ENCODE measurements around the gene HEYL.

HEYL gene

DNA sequence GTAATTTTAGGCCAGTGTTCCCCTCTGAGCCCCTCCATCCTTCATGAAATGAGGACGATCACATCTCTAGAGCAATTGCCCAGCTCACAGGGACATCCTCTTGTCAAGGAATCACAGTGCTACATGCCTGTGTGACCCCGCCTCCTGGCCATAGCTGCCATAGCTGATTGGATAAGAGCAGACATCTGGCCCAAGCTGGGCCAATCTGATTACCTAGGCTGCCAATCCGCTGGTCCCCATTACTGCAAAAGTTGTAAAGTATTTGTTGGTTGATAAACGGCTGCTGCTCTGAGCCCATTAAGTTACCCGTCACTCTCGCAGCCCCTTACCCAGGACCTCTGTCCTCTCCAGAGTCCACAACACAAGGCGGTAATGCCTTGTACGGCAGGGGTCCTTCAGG, 24.1 kb upstream of the HEYL start:
- no peak for DNase-seq

DNA sequence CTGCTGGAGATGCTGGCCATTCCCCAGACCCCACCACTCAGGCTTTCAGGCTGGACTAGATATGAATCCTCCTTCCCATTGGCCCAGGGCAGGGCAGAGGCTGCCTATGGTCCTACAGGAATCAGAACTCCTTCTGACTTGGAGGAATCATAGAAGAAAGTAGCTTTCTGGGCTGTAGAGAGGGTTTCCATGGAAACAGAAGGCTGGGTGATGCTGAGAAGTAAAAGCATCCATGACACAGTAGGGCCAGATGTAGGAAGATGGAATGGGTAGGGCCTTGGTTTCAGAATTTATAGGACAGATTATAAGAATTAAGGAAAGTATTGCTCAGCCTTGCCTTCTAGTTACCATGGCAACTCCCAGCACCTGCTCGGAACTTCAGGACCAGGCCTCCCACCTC, 23.4 kb upstream of the HEYL start:
- no peak for DNase-seq

DNA sequence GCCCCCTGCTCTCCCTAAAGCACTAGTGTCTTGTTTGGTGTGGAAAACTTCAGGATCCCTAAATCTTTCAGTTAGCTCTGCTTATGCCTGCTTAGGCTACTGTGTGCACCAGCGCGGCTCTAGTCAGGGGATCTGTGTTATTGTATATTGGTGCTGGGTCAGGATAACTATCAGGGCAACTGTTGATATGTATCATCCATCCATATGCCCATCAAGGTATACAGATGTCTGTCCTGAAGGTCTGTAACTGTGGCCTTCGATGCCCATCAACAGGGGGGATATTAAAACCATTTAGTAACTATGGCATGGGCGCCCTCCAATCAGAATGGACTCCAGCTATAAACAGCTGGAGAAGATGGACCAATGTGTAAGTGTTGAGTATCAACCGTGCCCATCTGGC, 20.1 kb upstream of the HEYL start:
- no peak for DNase-seq

DNA sequence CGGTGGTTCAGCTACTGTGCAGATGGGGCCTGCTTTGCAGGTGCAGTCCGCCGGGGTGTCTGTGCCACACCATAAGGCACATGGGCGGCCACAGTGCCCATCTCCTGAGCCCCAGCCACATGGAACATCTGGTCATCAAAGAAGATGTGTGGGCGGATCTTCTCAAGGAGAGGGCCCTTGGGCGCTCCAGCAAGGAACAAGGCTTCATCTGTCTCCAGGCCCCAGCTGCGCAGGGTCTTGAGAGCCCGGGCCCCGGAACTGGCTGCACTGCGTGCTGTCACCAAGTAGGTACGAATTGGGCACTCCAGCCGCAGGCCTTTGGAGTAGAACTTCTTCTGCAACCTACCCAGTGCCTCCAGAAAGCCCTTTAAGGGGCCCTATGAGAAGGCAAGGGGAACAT, 19.7 kb upstream of the HEYL start:
- DNase-seq, result no peak

DNA sequence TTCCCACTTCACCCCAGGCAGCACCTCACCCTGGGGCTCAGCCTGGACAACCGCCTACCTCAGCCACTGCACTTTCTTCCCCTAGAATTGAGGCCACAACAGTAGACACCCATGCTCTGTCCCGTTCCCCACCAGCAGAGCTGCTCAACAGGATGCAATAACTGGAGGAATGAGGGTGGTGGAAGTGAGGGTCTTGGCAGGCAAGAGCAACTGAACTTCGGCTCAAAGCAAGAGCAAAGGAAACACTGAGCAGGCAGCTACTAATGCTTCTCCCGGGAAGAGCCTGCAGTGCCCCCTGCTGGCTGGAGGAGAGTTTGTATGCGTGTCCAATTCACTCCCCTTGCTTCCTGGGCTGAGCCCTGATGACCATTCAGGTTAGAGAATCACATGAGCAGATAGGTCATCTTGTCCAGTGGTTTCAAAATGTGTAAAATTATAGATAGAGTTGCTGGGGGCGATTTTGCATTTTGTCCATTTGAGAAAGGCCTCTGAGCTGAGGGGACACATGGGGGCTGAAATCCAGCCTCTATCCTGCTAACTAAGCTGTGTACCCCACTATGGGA, 18.6 kb upstream of the HEYL start:
- peak; percentile 83 to 91 (median 85) for DNase-seq

DNA sequence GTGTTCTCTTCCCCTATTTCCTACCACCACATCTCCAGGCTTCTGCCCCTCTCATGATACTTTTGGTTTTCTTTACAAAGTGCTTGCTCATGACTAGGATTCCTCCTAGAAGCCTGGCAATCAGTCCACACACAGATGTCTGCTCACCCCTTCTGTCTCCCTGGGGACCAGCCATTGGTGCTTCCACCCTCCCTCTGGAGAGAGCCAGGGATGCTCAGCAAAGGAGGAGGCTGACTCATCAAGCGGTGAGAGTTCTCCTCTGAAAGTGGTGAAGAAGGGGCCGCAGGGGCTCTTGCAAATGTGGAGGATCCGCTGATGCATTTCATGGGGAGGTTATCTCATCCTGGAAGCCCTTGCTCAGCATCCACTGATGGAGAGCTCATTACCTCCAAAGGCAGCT, 18.0 kb upstream of the HEYL start:
- DNase-seq, result no peak

DNA sequence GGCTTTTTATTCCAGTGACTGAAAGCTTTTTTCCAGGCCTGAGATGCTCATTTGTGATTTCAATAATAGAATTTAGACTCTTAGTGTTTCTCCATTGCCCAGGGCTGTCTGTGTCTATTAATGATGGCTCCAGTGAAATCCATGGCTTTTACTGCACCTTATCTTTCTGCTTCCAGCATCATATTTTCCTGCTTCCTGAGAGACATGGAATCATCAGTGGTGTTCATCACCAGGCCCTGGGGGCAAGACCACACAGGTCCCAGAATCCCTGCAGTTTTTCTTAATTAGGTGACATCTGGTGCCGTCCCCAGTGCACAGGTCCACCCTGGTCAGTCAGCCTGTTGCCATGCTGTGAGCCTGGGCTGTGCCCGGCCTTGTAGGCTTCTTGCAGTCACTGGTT, 16.9 kb upstream of the HEYL start:
- no peak for DNase-seq

DNA sequence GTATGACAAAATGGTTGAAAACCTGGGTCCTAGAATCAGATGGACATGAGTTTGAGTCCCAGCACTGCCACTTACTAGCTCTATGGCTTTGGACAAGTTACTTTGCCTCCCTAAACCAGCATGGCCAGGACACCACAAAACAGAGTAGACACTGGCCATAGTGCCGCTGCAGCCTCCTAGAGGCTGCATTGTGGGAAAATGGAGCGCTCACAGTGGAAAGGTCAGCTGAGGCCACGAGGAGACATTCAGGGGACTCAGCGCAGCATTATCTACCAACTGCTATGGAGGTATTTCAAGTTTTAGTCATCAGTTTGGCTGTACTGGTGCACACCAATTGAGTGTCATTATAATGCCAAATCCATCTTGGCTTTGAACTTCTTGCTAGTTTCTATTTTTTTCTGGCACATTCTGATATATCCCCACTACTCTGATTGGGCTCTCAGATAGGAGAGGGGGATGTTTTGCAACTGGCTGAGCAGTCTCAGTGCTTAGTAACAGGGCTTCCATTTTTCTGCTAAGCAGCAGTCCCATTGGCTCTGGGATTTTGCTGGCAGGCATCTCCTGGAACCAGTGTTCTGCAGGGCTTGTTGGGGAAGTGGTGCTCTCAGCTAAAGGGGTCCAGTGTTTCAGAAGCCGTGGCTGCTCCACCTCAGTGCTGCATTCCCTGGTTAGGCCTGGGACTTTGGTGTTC, 16.3 kb upstream of the HEYL start:
- no peak for DNase-seq

DNA sequence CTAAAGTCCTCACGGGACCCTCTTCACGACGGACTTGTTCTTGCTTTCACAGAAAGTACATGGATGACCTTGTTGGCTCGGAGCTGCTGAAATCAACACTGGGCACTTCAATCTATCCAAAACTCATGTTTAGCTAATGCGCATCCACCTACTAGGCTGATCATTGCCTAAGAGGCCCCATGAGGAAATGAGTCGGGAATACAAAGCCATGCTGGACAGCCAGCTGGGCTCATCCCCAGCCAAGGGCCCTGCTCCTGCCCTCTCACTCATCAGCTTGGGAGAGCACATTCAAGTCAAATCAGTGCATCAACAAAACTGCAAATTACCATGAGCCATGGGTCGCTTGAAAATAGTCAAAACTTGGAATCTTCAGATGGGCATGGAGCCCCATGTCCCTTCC, 14.8 kb upstream of the HEYL start:
- DNase-seq, result no peak

DNA sequence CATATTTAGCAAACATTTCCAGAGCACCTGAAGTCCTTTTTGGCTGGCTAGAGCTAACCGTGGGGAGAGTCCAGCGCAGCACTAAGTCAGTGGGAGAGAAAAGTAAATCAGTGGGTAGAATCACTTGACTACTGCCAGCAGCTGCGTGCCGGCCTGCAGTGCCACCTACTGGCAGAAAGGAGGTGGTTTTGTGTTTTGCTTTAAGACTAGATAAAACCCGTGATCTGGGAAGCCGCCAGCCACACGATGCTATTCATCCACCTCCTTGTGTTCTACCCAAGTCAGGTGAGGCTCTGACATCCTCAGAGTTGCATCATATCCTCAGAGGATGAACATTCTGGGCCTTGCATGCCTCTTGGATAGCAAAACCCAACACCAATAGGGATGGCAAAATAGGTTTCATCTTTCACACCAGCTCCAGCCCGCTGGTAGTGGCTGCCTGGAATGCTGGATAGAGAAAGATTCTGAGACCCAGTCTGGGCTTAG, 14.1 kb upstream of the HEYL start:
- peak; percentile 84 to 86 (median 85) for DNase-seq

DNA sequence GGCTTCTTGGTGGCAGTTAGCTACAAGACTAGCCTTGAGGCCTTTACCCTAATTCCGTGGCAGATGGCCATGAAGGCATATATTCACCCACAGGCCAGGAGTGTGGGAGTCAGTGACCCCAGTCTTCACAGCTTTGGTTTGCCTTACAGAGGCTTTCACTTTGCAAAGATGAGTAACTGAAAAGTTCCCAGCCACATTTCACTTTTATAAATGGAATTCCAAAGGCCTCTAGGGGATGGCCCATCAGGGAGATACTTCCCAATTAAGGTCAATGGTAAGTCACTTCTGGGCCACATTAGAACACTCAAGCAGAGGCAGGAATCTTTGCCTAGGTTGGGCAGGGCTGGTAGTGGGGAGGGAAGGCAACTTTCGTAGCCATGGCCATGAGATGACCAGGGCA, 13.1 kb upstream of the HEYL start:
- peak; percentile 27 to 50 (median 33) for DNase-seq

DNA sequence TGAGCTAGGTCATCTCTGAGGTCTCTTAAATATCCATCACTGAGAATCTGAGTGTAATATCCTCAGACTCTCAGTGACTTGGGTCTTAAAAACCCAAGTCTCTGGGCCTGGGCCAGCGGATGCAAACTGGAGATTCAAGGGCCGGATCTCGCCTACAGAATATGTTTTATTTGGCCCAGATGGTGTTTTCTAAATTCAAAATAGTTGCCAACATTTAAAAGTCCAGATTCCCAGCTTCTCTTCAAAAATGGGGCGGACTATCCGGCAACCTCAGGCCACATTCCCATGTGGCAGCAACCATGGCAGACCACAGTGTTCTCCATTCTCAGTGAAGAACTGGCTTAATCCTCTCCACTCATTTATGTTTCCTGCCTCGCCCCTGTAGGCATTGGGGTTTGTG, 12.7 kb upstream of the HEYL start:
- no peak for DNase-seq

DNA sequence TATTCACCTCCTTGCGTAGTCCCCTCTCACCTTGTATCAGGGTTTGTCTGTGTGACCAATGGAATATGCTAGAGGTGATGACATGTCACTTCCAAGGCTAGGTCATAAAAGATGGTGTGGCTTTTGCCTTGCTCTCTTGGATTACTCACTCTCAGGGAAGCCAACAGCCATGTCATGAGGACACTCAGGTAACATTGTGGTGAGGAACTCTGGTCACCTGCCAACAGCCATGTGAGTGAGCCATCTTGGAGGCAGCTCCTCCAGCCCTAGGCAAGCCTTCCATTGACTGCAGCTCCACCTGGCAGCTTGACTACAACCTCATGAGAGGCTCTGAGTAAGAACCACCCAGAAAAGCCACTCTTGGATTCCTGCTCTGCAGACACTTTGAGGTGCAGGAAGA, 11.0 kb upstream of the HEYL start:
- DNase-seq, result no peak

DNA sequence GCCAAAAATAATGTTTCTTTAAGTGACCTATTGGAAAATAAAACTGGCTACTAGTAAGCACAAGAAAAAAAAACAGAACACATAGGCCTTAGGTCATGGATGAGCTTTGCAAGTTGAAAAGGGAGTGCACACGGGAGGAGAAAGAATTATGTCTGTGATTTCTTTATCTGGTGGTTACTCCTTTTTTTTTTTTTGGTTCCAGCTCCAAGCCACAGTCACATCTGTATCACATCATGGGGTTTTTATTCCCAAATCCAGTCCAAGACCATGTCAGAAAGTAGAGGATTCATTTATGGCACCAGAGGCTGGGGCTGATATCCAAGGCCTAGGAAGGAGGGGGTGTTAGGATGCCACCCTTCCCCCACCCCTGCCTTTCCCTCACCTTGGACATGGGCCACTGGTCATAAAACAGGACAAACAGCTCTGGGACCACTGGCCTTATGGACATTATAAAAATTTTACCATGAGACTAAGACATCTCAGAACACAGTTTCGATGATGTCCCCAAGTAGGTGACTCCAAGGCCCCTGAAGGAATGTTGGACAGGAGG, 10.3 kb upstream of the HEYL start:
- DNase-seq, result no peak

DNA sequence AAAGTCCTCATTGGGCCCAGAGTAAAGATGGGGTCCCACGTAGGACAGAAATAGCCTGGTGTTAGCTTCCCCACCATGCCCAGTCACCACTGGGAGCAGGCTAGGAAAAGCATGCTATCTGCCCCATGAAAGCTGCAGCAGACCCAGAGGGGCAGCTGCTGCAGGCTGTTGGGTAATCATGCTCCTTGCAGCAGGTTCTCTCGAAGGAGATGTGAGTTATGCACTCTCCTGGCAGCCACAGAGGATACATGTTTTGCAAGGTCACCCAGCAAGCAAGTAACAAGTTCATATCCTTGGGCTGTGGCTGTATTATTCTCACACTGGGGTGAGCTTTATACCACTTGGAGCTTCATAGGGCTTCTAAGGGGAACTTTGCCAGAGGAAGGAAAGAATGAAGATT, 9.1 kb upstream of the HEYL start:
- no peak for DNase-seq

DNA sequence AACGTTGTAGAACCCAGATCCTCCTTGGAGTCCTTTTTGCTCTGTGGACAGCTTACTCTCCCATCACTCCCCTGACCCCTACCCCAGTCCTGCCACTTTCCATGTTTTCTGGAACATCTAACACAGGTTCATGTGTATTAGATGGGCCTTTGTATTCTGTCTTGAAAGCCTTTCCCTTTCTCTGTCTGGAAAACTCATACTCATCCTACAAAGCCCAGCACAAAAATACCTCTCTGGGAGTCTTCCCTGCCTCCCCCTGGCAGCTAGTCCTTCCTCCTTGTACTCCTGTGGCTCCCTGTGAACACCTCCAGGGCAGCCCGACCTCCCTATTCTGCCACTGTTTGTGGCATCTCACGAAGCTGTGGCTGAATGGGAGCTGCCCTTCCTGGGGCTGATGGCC, 7.8 kb upstream of the HEYL start:
- DNase-seq, result no peak

DNA sequence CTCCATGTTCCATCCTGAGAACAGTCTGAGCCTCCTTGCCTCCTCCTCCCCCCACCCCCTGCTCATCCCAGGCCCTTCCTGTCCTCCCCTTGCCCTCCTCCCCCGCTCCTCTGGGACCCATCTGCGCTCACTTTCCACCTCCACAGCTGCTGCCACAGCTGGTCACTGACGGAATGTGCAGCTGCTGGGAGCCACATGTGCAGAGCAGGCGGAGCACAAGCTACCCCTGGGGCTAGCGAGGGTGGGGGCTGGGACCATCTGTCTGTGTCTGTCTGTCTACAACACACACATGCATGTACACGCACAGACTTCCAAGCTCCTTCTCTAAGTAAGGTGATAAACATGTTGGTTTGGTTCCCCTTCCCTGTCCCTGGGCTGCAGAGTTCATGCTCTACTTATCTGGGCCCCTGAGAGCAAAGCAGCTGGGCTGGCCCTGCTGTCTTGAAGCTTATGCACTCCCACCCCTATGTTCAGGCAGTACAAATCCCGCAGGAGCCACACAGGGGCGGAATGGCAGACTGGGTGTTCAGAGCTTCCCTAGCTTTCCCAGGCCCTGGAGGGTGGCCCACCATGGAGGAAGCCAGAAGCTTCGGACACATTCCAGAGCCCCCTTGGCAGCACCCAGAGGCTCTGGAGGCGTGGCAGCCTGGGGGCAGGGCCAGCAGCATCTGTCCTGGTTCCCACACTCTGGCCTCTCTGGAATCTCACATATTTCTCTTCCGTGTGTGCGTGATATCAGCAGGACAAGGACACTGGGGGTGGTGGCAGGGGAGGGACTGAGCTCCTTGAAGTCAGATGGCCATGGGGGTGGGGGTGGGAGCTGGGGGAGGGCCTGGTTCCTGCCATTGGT, 7.0 kb upstream of the HEYL start:
- no peak for DNase-seq

DNA sequence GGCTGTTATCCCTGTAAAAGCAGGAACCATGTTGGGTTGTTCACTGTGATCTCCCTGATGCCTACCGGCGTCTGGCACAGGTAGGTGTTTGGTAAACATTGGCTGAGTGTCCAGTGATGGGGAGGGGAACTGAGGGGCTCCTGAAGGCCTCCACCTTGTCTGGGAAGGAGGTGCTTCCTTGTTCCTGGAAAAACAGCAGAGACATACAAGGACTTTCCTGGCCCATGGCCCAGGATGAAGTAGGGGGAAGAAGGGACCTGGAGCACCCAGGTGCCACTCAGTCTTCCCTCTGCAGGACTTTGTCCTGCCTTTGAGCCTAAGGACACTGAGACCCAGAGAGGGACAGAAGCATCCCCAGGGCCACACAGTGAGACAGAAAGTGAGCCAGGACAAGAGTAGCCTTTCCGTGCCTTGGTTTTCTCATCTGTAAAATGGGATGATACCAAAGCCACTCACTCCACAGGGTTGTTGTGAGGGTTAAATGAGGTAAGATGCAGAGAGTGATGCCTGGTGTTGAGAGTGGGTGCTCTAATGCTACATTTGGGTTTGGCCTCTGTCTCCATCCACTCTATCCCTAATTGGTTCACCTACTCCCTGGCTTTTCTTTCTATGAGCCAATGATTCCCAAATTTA, 6.1 kb upstream of the HEYL start:
- DNase-seq, result no peak

DNA sequence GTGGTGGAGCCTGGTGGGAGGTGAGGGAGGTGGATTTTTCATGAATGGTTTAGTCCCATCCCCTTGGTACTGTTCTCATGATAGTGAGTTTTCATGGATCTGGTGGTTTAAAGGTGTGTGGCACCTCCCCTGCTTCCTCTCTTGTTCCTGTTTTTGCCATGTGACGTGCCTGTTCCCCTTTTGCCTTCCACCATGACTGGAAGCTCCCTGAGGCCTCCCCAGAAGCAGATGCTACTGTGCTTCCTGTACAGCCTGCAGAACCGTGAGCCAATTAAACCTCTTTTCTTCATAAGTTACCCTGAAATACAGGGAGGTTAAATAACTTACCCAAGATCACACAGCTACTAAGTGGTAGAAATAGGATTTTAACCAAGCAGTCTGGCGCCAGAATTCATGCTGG, 4.3 kb upstream of the HEYL start:
- no peak for DNase-seq

DNA sequence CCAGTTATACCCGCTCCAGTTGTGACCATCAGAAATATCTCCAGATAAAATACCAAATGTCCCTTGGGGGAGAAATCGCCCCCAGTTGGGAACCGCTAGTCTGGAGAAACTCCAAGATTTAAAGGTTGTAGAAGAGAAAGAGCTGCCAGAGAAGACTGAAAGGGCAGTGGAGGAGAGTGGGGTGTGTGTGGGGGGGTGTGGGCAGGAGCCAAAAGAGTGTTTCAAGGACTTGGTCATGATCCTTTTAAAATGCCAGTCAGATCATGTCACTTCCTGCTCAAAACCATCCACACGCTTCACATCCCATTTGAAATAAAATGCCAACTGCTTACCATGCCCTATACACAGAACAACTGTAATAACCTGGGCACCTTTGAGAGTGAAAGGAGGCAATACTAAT, 3.4 kb upstream of the HEYL start:
- no peak for DNase-seq

DNA sequence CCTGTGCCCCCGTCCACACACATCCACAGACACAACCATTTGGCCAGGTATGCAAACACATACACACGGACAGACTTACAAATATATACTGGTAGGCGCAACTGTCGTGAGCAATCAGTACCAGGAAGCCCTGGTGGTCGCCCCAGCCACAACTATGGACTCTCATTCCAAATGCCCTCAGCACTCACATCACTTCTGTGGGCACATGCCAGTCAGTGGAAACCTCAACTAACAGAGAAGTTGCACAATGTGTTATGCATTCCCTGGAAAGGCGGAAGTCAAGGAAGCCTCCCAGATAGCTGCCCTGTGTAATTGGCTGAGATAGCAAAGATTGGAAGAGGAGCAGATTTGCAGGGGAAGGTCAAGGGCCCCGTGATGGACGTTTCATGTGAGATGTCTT, 1.4 kb upstream of the HEYL start:
- peak in 2 of 3 donors; percentile 22 to 24 for DNase-seq

DNA sequence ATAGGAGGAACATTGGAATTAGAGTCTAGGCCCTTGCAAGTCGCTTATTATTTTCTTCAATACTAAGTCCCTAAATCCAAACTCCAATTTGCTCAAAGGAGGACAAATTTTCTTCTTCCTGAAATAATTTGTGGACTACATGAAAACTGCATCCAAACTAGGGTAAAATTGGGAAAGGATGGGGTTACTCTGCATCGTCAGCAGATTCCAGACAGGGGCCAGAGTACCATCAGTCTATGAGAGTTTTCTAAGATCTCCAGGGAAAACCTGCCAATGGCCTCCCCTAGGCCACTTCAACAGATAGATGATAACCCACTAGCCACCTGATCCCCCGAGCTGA, 508 bp downstream of the HEYL start:
- no peak for DNase-seq

DNA sequence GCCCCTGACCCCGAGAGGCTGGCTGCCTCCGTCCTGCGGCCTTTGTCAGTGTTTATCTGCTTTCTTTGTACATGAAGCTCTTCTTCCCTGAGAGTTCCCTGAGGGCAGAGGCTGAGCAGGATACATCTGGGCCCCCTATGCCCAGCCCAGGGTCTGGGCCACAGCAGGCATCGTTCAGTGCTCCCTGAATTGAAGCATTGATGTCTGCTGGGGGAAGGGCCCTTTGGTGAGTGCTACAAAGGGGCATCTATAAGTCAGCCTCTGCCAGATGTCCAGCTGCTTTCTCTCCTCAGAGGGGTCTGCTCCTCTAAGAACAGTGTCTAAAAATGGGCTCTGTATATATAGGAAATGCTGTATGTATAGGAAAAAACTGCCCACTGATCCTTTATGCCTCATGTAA, 2.1 kb downstream of the HEYL start:
- DNase-seq, result no peak

DNA sequence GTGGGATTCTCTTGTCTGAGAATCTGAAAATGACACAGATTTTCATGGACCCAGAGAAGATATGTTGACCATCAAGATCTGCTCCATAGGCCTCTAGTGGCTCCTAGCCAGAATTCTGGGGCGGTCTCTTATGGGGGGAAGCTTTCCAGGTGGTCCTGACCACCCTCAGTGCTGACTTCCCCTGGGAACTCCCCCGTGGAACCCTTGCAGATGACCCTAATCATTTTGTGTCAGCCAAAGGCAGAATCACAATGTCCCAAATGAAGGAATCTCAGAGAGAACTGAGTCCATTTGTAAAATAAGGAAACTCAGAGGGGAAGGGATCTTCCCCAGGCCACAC, 3.6 kb downstream of the HEYL start:
- DNase-seq, result no peak

All from suppressor macrophage treated with lipopolysaccharide for 1 hour (primary cell).